GM21515 (cell line): ENCODE results near the gene EPB41L5.
"Not testable (repeated sequence)": the region's sequence is repeated elsewhere in the genome, so short reads cannot be mapped to it uniquely, and the experiment has no call there.

Experiments used
- ATAC-seq: cut with Tn5 transposase; IDR thresholded peaks from one replicate; pipeline ENCODE4 v1.9.1; 2021; ENCODE audit not compliant: unreplicated experiment

EPB41L5 gene

GRCh38 chr2:120012771-120013596 lies at the start of gene EPB41L5:
TSS of gene EPB41L5 (plus strand) at chr2:120013077. CDS start at chr2:120019085, 6,008 bp downstream.
- peak; percentile 98 for ATAC-seq

- ATAC-seq = no peak
These were observed 31.0 kb upstream of the EPB41L5 start for GRCh38 chr2:119981896-119982295.

- ATAC-seq = no peak
These were observed 30.4 kb upstream of the EPB41L5 start for GRCh38 chr2:119982506-119982905.

GRCh38 chr2:119983108-119983507 lies 29.8 kb upstream of the EPB41L5 start:
- no peak for ATAC-seq

- ATAC-seq = no peak
These were observed 16.7 kb upstream of the EPB41L5 start for GRCh38 chr2:119996148-119996547.

- ATAC-seq = not testable (repeated sequence)
These were observed 15.7 kb upstream of the EPB41L5 start for GRCh38 chr2:119996896-119997891.

- no peak for ATAC-seq
These were observed 11.4 kb upstream of the EPB41L5 start for GRCh38 chr2:120001471-120001870.

- no peak for ATAC-seq
These were observed 8.6 kb upstream of the EPB41L5 start for GRCh38 chr2:120004254-120004653.

- ATAC-seq = peak; percentile 75
These were observed 6.9 kb upstream of the EPB41L5 start for GRCh38 chr2:120005834-120006521.

GRCh38 chr2:120007851-120008250 lies 5.0 kb upstream of the EPB41L5 start:
- no peak for ATAC-seq

GRCh38 chr2:120012363-120012762 lies 514 bp upstream of the EPB41L5 start:
- no peak for ATAC-seq

- no peak for ATAC-seq
These were observed 833 bp downstream of the EPB41L5 start for GRCh38 chr2:120013597-120014223.

GRCh38 chr2:120014226-120014980 lies 1.5 kb downstream of the EPB41L5 start:
- ATAC-seq = no peak

GRCh38 chr2:120016800-120017199 lies 3.9 kb downstream of the EPB41L5 start:
- ATAC-seq = no peak

- ATAC-seq = no peak
These were observed 4.3 kb downstream of the EPB41L5 start for GRCh38 chr2:120017201-120017600.

GRCh38 chr2:120018549-120018948 lies 5.7 kb downstream of the EPB41L5 start:
- ATAC-seq = no peak

GRCh38 chr2:120020554-120020953 lies 7.7 kb downstream of the EPB41L5 start:
- ATAC-seq = no peak

- not testable (repeated sequence) for ATAC-seq
These were observed 9.6 kb downstream of the EPB41L5 start for GRCh38 chr2:120022505-120022904.

GRCh38 chr2:120026890-120027289 lies 14.0 kb downstream of the EPB41L5 start:
- ATAC-seq = no peak

GRCh38 chr2:120028795-120029194 lies 15.9 kb downstream of the EPB41L5 start:
- ATAC-seq = no peak
